GM23338 (cell line): ENCODE results near the gene GALE. TPM values are rescaled to one million over a fixed set of nuclear protein-coding genes. Genes with fewer than 3 reads are reported as not detected.

Experiments used
- ATAC-seq: fragments of 200-7000 bp; cut with Tn5 transposase; 3 replicates; pipeline ENCODE4 v1.9.1; 2020
- DNase-seq: peaks from one replicate; pipeline ENCODE4 v3.0.0-alpha.2; 2015; ENCODE audit warnings: low spot score
- H2AFZ ChIP-seq: fragments of 200-600 bp; sonication (generic); 2 replicates; pipeline ENCODE4 v1.8.0; 2016; ENCODE audit warnings: antibody characterized with exemption, mild to moderate bottlenecking, moderate library complexity
- H3F3A ChIP-seq: fragments of 200-600 bp; sonication (generic); replicated peaks from 2 replicates; pipeline ENCODE4 v1.8.0; 2017; ENCODE audit warnings: antibody characterized with exemption, mixed run types, low read depth
- H3K27ac ChIP-seq: fragments of 200-600 bp; sonication (generic); 2 replicates; pipeline ENCODE4 v1.6.1; 2016; ENCODE audit warnings: low read depth
- H3K27me3 ChIP-seq: fragments of 200-600 bp; sonication (generic); 2 replicates; pipeline ENCODE4 v1.8.0; 2016; ENCODE audit warnings: mild to moderate bottlenecking, mixed run types, moderate library complexity; ENCODE audit not compliant: insufficient read depth
- H3K36me3 ChIP-seq: fragments of 200-600 bp; sonication (generic); 2 replicates; pipeline ENCODE4 v1.8.0; 2016; ENCODE audit warnings: mild to moderate bottlenecking; ENCODE audit not compliant: insufficient read depth
- H3K4me1 ChIP-seq: fragments of 200-600 bp; sonication (generic); 2 replicates; pipeline ENCODE4 v1.8.0; 2016; ENCODE audit warnings: mild to moderate bottlenecking, moderate library complexity; ENCODE audit not compliant: insufficient read depth
- H3K4me2 ChIP-seq: fragments of 200-600 bp; sonication (generic); 2 replicates; pipeline ENCODE4 v1.7.1; 2017; ENCODE audit warnings: mixed run types
- H3K4me3 ChIP-seq: fragments of 200-600 bp; sonication (generic); 2 replicates; pipeline ENCODE4 v1.6.1; 2016; ENCODE audit warnings: mixed run types
- H3K79me2 ChIP-seq: fragments of 200-600 bp; sonication (generic); replicated peaks from 2 replicates; pipeline ENCODE4 v1.8.0; 2017; ENCODE audit warnings: mild to moderate bottlenecking; ENCODE audit not compliant: insufficient read depth
- H3K9me2 ChIP-seq: fragments of 200-600 bp; sonication (generic); 2 replicates; pipeline ENCODE4 v1.8.0; 2017; ENCODE audit not compliant: insufficient read depth
- H4K20me1 ChIP-seq: fragments of 200-600 bp; sonication (generic); replicated peaks from 2 replicates; pipeline ENCODE4 v1.8.0; 2017; ENCODE audit warnings: mild to moderate bottlenecking; ENCODE audit not compliant: insufficient read depth
- H3K27ac Mint-ChIP-seq: 2 replicates; pipeline ENCODE4 v1.8.0; 2020; ENCODE audit warnings: inconsistent platforms, mild to moderate bottlenecking, moderate library complexity, mixed read lengths
- H3K27me3 Mint-ChIP-seq: 3 replicates; pipeline ENCODE4 v1.8.0; 2022; ENCODE audit warnings: low read depth, mild to moderate bottlenecking, moderate library complexity, mixed read lengths, inconsistent platforms; ENCODE audit not compliant: insufficient read depth, poor library complexity
- H3K36me3 Mint-ChIP-seq: 3 replicates; pipeline ENCODE4 v1.8.0; 2021; ENCODE audit warnings: low read depth, mild to moderate bottlenecking, inconsistent platforms, moderate library complexity, mixed read lengths
- H3K4me1 Mint-ChIP-seq: 3 replicates; pipeline ENCODE4 v1.8.0; 2020; ENCODE audit warnings: mild to moderate bottlenecking, inconsistent platforms, mixed read lengths
- H3K4me3 Mint-ChIP-seq: 3 replicates; pipeline ENCODE4 v1.8.0; 2021; ENCODE audit warnings: moderate library complexity, mild to moderate bottlenecking, inconsistent platforms, mixed read lengths
- H3K9me3 Mint-ChIP-seq: 3 replicates; pipeline ENCODE4 v1.8.0; 2020; ENCODE audit warnings: moderate library complexity, mild to moderate bottlenecking, inconsistent platforms, mixed read lengths
- CREB1 ChIP-seq: fragments of 250-450 bp; sonication (Bioruptor Pico); IDR thresholded peaks from 2 replicates; pipeline ENCODE4 v1.5.0; 2020; ENCODE audit warnings: low read depth, mild to moderate bottlenecking, moderate library complexity
- EZH2 ChIP-seq: fragments of 200-600 bp; sonication (generic); IDR thresholded peaks from one replicate; pipeline ENCODE4 v1.8.0; 2017; ENCODE audit warnings: antibody characterized with exemption, mild to moderate bottlenecking, low read depth; ENCODE audit not compliant: unreplicated experiment
- EZH2phosphoT487 ChIP-seq: fragments of 200-600 bp; sonication (generic); IDR thresholded peaks from one replicate; pipeline ENCODE4 v1.8.1; 2018; ENCODE audit warnings: antibody characterized with exemption; ENCODE audit not compliant: unreplicated experiment
- POLR2AphosphoS5 ChIP-seq: IDR thresholded peaks from 2 replicates; pipeline ENCODE4 v1.6.1; 2016; ENCODE audit warnings: antibody characterized with exemption, low read depth
- STAT1 ChIP-seq: IDR thresholded peaks from one replicate; pipeline ENCODE4 v1.6.1; 2016; ENCODE audit warnings: antibody characterized with exemption; ENCODE audit not compliant: unreplicated experiment
- ZNF114 ChIP-seq: fragments of 250-450 bp; sonication (Bioruptor Pico); IDR thresholded peaks from 2 replicates; pipeline ENCODE4 v1.5.0; 2020; ENCODE audit warnings: mild to moderate bottlenecking, moderate library complexity
- polyA plus RNA-seq: library from polyadenylated mRNA; unstranded; fragments of >200 nt; fragmentation: Nextera tagmentation; extraction: Ambion mirVana; gene quantifications from 2 replicates; pipeline ENCODE4 v1.2.1, GENCODE V29; 2016
- total RNA-seq: library from RNA; depleted of rRNA; stranded (reverse); fragments of >200 nt; shearing (Covaris generic); gene quantifications from 2 replicates; pipeline ENCODE4 v1.2.3, GENCODE V29; 2014
- TF ChIP-seq, protein P1 (sequence below), 2 experiments: fragments of 200-600 bp in 1 of 2; sonication (generic) in 1 of 2; conservative IDR thresholded peaks; 2 replicates each; pipeline versions ENCODE4 v1.5.1 to v1.6.1; 2016 to 2017; ENCODE audit warnings: antibody characterized with exemption in 2 of 2, low read depth in 2 of 2, mild to moderate bottlenecking in 2 of 2, moderate library complexity in 1 of 2
- TF ChIP-seq, protein P2 (sequence below): IDR thresholded peaks from 2 replicates; pipeline ENCODE4 v1.6.1; 2016; ENCODE audit warnings: antibody characterized with exemption
- TF ChIP-seq, protein P3 (sequence below): fragments of 250-450 bp; sonication (Bioruptor Pico); IDR thresholded peaks from 2 replicates; pipeline ENCODE4 v1.5.0; 2020; ENCODE audit warnings: mild to moderate bottlenecking, moderate library complexity
- TF ChIP-seq, protein P4 (sequence below): IDR thresholded peaks from one replicate; pipeline ENCODE4 v1.6.1; 2018; ENCODE audit warnings: antibody characterized with exemption; ENCODE audit not compliant: unreplicated experiment

Gene GALE
- total and polyA plus RNA-seq, 2 experiments from 2014 or later: 28.1 to 31.7 TPM

DNA sequence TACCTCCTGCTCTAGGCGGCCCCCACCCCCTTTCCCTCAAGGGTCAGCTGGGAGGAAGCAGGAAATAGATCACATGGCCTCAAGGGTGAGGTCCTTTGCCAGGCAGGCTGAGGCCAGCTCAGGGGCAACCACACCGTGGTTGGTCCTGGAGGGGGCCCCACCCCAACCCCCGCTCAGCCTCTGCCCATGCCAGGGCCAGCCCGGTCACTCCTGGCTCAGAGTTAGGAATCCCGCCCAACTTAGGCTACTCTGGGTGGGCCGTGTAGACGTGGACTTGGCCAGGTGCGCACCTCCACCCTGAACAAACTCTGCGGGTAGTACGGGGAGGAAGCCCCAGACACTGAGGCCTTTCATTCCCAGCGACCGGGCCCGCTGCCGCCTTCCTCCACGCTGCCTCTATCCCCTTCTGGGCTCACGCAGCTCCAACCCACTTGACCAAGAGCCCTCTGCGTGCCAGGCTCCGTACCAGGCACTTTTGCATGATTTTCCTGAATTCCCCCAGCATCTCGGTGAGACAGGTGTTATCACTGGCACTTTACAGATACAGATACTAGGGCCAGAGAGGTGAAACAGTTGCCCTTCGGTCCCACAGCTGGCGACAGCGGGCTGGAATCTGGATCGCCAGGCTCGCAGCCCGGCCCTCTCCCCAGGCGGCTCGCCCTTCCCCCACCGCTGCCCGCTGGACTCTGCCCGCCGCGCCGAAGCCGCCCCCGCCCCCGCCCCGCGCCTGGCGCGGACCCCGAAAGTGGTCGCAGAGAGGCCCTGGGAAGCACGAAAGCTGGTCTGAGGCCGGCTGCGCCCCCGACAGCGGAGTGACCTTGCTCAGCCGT lies 769 bp downstream of the GALE start:
- no peak for TF ChIP-seq ZNF114 (CRISPR knock-in tag)
- TF ChIP-seq CREB1: no peak
- TF ChIP-seq EZH2: no peak
- TF ChIP-seq, protein P1, sequence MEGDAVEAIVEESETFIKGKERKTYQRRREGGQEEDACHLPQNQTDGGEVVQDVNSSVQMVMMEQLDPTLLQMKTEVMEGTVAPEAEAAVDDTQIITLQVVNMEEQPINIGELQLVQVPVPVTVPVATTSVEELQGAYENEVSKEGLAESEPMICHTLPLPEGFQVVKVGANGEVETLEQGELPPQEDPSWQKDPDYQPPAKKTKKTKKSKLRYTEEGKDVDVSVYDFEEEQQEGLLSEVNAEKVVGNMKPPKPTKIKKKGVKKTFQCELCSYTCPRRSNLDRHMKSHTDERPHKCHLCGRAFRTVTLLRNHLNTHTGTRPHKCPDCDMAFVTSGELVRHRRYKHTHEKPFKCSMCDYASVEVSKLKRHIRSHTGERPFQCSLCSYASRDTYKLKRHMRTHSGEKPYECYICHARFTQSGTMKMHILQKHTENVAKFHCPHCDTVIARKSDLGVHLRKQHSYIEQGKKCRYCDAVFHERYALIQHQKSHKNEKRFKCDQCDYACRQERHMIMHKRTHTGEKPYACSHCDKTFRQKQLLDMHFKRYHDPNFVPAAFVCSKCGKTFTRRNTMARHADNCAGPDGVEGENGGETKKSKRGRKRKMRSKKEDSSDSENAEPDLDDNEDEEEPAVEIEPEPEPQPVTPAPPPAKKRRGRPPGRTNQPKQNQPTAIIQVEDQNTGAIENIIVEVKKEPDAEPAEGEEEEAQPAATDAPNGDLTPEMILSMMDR (conservative IDR thresholded peaks at IDR 0.05; ENCODE audit: low read depth in 2 of 2): no peak
- TF ChIP-seq, protein P2, sequence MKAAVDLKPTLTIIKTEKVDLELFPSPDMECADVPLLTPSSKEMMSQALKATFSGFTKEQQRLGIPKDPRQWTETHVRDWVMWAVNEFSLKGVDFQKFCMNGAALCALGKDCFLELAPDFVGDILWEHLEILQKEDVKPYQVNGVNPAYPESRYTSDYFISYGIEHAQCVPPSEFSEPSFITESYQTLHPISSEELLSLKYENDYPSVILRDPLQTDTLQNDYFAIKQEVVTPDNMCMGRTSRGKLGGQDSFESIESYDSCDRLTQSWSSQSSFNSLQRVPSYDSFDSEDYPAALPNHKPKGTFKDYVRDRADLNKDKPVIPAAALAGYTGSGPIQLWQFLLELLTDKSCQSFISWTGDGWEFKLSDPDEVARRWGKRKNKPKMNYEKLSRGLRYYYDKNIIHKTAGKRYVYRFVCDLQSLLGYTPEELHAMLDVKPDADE: peak; percentile 76
- TF ChIP-seq, protein P3, sequence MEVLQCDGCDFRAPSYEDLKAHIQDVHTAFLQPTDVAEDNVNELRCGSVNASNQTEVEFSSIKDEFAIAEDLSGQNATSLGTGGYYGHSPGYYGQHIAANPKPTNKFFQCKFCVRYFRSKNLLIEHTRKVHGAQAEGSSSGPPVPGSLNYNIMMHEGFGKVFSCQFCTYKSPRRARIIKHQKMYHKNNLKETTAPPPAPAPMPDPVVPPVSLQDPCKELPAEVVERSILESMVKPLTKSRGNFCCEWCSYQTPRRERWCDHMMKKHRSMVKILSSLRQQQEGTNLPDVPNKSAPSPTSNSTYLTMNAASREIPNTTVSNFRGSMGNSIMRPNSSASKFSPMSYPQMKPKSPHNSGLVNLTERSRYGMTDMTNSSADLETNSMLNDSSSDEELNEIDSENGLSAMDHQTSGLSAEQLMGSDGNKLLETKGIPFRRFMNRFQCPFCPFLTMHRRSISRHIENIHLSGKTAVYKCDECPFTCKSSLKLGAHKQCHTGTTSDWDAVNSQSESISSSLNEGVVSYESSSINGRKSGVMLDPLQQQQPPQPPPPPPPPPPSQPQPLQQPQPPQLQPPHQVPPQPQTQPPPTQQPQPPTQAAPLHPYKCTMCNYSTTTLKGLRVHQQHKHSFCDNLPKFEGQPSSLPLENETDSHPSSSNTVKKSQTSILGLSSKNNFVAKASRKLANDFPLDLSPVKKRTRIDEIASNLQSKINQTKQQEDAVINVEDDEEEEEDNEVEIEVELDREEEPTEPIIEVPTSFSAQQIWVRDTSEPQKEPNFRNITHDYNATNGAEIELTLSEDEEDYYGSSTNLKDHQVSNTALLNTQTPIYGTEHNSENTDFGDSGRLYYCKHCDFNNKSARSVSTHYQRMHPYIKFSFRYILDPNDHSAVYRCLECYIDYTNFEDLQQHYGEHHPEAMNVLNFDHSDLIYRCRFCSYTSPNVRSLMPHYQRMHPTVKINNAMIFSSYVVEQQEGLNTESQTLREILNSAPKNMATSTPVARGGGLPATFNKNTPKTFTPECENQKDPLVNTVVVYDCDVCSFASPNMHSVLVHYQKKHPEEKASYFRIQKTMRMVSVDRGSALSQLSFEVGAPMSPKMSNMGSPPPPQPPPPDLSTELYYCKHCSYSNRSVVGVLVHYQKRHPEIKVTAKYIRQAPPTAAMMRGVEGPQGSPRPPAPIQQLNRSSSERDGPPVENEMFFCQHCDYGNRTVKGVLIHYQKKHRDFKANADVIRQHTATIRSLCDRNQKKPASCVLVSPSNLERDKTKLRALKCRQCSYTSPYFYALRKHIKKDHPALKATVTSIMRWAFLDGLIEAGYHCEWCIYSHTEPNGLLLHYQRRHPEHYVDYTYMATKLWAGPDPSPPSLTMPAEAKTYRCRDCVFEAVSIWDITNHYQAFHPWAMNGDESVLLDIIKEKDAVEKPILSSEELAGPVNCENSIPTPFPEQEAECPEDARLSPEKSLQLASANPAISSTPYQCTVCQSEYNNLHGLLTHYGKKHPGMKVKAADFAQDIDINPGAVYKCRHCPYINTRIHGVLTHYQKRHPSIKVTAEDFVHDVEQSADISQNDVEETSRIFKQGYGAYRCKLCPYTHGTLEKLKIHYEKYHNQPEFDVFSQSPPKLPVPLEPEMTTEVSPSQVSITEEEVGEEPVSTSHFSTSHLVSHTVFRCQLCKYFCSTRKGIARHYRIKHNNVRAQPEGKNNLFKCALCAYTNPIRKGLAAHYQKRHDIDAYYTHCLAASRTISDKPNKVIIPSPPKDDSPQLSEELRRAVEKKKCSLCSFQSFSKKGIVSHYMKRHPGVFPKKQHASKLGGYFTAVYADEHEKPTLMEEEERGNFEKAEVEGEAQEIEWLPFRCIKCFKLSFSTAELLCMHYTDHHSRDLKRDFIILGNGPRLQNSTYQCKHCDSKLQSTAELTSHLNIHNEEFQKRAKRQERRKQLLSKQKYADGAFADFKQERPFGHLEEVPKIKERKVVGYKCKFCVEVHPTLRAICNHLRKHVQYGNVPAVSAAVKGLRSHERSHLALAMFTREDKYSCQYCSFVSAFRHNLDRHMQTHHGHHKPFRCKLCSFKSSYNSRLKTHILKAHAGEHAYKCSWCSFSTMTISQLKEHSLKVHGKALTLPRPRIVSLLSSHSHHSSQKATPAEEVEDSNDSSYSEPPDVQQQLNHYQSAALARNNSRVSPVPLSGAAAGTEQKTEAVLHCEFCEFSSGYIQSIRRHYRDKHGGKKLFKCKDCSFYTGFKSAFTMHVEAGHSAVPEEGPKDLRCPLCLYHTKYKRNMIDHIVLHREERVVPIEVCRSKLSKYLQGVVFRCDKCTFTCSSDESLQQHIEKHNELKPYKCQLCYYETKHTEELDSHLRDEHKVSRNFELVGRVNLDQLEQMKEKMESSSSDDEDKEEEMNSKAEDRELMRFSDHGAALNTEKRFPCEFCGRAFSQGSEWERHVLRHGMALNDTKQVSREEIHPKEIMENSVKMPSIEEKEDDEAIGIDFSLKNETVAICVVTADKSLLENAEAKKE: no peak
- TF ChIP-seq, protein P4, sequence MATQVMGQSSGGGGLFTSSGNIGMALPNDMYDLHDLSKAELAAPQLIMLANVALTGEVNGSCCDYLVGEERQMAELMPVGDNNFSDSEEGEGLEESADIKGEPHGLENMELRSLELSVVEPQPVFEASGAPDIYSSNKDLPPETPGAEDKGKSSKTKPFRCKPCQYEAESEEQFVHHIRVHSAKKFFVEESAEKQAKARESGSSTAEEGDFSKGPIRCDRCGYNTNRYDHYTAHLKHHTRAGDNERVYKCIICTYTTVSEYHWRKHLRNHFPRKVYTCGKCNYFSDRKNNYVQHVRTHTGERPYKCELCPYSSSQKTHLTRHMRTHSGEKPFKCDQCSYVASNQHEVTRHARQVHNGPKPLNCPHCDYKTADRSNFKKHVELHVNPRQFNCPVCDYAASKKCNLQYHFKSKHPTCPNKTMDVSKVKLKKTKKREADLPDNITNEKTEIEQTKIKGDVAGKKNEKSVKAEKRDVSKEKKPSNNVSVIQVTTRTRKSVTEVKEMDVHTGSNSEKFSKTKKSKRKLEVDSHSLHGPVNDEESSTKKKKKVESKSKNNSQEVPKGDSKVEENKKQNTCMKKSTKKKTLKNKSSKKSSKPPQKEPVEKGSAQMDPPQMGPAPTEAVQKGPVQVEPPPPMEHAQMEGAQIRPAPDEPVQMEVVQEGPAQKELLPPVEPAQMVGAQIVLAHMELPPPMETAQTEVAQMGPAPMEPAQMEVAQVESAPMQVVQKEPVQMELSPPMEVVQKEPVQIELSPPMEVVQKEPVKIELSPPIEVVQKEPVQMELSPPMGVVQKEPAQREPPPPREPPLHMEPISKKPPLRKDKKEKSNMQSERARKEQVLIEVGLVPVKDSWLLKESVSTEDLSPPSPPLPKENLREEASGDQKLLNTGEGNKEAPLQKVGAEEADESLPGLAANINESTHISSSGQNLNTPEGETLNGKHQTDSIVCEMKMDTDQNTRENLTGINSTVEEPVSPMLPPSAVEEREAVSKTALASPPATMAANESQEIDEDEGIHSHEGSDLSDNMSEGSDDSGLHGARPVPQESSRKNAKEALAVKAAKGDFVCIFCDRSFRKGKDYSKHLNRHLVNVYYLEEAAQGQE: no peak
- TF ChIP-seq STAT1: no peak
- TF ChIP-seq POLR2AphosphoS5: peak; percentile 57; the same call in 1 of the 2 replicates
- TF ChIP-seq EZH2phosphoT487: no peak
- H2AFZ ChIP-seq: peak overlapping the region; percentile 94
- peak overlapping the region; percentile 97 for H3K27ac Mint-ChIP-seq
- no peaks in the 10 kb centered on the region for H3K9me2 ChIP-seq
- H3K4me3 ChIP-seq: peak overlapping the region; percentile 91
- peaks cover 21% of the 10 kb centered on the region for H3K27me3 Mint-ChIP-seq
- H3K27ac ChIP-seq: no peak overlapping the region
- no peaks in the 10 kb centered on the region for H3K9me3 Mint-ChIP-seq
- H3K27me3 ChIP-seq: peaks cover 14% of the 10 kb centered on the region
- 0 out of 2 replicates have a peak, but pooled peaks cover 8% of the 10 kb centered on the region for H4K20me1 ChIP-seq
- H3K4me1 ChIP-seq: peaks cover 15% of the 10 kb centered on the region
- H3K36me3 Mint-ChIP-seq: peaks cover 31% of the 10 kb centered on the region
- DNase-seq (peak; percentile 78), ATAC-seq (peak; percentile 26)
- peak overlapping the region; percentile 98 for H3K4me3 Mint-ChIP-seq
- H3K79me2 ChIP-seq: no peaks in the 10 kb centered on the region
- no peaks in the 10 kb centered on the region for H3K36me3 ChIP-seq
- peaks cover 14% of the 10 kb centered on the region for H3K4me1 Mint-ChIP-seq
- H3F3A ChIP-seq: peaks cover 11% of the 10 kb centered on the region; the same call in 1 of the 2 replicates
- H3K4me2 ChIP-seq: peak overlapping the region; percentile 98
